Measurements from ENCODE around the gene TANK. TPM values are rescaled to one million over a fixed set of nuclear protein-coding genes. Genes with fewer than 3 reads are reported as not detected.

The TANK gene
- total and polyA plus RNA-seq, 2 experiments from 2014 or later, result 27.7 to 35.4 TPM

DNA sequence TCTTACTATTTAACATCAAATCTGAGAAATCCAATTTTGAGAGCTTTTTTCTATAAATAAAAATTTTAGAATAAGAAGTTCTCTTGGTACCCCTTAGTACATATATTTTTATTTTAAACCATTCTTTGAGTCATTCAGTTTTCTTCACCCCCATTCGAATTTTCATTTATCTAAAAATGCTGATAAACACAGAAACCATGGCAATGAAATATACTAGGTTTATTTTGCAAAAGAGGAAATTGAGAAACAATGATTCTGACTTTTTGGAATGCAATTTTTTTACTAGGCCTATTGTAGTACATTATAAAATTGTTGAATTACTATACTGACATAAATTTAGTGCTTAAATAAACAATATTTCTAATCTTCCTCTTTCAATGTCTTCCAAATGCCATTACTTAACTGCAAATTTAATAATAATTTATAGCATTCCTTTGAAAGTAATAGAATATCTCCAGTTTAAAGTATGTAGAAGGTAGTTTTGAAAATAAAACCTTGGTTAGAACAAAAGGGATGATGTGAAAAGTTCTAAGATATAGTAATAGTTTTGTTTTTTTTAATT is 46.3 kb downstream of the TANK start:
- H3K4me3 ChIP-seq, result no peak overlapping the region
- Mint-ChIP-seq H3K4me3 (no peak overlapping the region), H3K36me3 (ENCODE audit: low read depth) (no peaks in the 10 kb centered on the region), H3K27me3 (ENCODE audit: insufficient read depth, low read depth, poor library complexity) (no peaks in the 10 kb centered on the region), H3K4me1 (peaks cover 3% of the 10 kb centered on the region; the same call in 2 of the 3 replicates), H3K9me3 (no peaks in the 10 kb centered on the region), H3K27ac (no peak overlapping the region)
- no peaks in the 10 kb centered on the region for H3K9me2 ChIP-seq (ENCODE audit: insufficient read depth)
- no peaks in the 10 kb centered on the region for H3F3A ChIP-seq (replicated peaks; ENCODE audit: low read depth)
- H2AFZ ChIP-seq, result no peak overlapping the region
- H4K20me1 ChIP-seq (replicated peaks; ENCODE audit: insufficient read depth), result no peaks in the 10 kb centered on the region
- H3K27me3 ChIP-seq (ENCODE audit: insufficient read depth), result no peaks in the 10 kb centered on the region
- H3K4me1 ChIP-seq (ENCODE audit: insufficient read depth), result no peaks in the 10 kb centered on the region
- H3K79me2 ChIP-seq (replicated peaks; ENCODE audit: insufficient read depth), result no peaks in the 10 kb centered on the region
- no peaks in the 10 kb centered on the region for H3K36me3 ChIP-seq (ENCODE audit: insufficient read depth)
- H3K27ac ChIP-seq (ENCODE audit: low read depth), result no peak overlapping the region
- TF ChIP-seq, protein P1, sequence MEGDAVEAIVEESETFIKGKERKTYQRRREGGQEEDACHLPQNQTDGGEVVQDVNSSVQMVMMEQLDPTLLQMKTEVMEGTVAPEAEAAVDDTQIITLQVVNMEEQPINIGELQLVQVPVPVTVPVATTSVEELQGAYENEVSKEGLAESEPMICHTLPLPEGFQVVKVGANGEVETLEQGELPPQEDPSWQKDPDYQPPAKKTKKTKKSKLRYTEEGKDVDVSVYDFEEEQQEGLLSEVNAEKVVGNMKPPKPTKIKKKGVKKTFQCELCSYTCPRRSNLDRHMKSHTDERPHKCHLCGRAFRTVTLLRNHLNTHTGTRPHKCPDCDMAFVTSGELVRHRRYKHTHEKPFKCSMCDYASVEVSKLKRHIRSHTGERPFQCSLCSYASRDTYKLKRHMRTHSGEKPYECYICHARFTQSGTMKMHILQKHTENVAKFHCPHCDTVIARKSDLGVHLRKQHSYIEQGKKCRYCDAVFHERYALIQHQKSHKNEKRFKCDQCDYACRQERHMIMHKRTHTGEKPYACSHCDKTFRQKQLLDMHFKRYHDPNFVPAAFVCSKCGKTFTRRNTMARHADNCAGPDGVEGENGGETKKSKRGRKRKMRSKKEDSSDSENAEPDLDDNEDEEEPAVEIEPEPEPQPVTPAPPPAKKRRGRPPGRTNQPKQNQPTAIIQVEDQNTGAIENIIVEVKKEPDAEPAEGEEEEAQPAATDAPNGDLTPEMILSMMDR (conservative IDR thresholded peaks at IDR 0.05; ENCODE audit: low read depth in 2 of 2), result no peak
- TF ChIP-seq EZH2 (IDR thresholded peaks at IDR 0.05; ENCODE audit: low read depth, unreplicated experiment), result no peak
- no peak for TF ChIP-seq NANOG (IDR thresholded peaks at IDR 0.05; ENCODE audit: borderline replicate concordance)
- TF ChIP-seq, protein P2, sequence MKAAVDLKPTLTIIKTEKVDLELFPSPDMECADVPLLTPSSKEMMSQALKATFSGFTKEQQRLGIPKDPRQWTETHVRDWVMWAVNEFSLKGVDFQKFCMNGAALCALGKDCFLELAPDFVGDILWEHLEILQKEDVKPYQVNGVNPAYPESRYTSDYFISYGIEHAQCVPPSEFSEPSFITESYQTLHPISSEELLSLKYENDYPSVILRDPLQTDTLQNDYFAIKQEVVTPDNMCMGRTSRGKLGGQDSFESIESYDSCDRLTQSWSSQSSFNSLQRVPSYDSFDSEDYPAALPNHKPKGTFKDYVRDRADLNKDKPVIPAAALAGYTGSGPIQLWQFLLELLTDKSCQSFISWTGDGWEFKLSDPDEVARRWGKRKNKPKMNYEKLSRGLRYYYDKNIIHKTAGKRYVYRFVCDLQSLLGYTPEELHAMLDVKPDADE (IDR thresholded peaks at IDR 0.05), result no peak
- TF ChIP-seq CREB1 (CRISPR knock-in tag; IDR thresholded peaks at IDR 0.05; ENCODE audit: low read depth), result no peak
- TF ChIP-seq, protein P3, sequence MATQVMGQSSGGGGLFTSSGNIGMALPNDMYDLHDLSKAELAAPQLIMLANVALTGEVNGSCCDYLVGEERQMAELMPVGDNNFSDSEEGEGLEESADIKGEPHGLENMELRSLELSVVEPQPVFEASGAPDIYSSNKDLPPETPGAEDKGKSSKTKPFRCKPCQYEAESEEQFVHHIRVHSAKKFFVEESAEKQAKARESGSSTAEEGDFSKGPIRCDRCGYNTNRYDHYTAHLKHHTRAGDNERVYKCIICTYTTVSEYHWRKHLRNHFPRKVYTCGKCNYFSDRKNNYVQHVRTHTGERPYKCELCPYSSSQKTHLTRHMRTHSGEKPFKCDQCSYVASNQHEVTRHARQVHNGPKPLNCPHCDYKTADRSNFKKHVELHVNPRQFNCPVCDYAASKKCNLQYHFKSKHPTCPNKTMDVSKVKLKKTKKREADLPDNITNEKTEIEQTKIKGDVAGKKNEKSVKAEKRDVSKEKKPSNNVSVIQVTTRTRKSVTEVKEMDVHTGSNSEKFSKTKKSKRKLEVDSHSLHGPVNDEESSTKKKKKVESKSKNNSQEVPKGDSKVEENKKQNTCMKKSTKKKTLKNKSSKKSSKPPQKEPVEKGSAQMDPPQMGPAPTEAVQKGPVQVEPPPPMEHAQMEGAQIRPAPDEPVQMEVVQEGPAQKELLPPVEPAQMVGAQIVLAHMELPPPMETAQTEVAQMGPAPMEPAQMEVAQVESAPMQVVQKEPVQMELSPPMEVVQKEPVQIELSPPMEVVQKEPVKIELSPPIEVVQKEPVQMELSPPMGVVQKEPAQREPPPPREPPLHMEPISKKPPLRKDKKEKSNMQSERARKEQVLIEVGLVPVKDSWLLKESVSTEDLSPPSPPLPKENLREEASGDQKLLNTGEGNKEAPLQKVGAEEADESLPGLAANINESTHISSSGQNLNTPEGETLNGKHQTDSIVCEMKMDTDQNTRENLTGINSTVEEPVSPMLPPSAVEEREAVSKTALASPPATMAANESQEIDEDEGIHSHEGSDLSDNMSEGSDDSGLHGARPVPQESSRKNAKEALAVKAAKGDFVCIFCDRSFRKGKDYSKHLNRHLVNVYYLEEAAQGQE (IDR thresholded peaks at IDR 0.05; ENCODE audit: unreplicated experiment), result no peak
- no peak for TF ChIP-seq POLR2AphosphoS5 (IDR thresholded peaks at IDR 0.05; ENCODE audit: low read depth)
- TF ChIP-seq JUNB (IDR thresholded peaks at IDR 0.05; ENCODE audit: unreplicated experiment), result no peak
- no peak for TF ChIP-seq ZNF331 (CRISPR knock-in tag; IDR thresholded peaks at IDR 0.05; ENCODE audit: low read depth)
- TF ChIP-seq, protein P4, sequence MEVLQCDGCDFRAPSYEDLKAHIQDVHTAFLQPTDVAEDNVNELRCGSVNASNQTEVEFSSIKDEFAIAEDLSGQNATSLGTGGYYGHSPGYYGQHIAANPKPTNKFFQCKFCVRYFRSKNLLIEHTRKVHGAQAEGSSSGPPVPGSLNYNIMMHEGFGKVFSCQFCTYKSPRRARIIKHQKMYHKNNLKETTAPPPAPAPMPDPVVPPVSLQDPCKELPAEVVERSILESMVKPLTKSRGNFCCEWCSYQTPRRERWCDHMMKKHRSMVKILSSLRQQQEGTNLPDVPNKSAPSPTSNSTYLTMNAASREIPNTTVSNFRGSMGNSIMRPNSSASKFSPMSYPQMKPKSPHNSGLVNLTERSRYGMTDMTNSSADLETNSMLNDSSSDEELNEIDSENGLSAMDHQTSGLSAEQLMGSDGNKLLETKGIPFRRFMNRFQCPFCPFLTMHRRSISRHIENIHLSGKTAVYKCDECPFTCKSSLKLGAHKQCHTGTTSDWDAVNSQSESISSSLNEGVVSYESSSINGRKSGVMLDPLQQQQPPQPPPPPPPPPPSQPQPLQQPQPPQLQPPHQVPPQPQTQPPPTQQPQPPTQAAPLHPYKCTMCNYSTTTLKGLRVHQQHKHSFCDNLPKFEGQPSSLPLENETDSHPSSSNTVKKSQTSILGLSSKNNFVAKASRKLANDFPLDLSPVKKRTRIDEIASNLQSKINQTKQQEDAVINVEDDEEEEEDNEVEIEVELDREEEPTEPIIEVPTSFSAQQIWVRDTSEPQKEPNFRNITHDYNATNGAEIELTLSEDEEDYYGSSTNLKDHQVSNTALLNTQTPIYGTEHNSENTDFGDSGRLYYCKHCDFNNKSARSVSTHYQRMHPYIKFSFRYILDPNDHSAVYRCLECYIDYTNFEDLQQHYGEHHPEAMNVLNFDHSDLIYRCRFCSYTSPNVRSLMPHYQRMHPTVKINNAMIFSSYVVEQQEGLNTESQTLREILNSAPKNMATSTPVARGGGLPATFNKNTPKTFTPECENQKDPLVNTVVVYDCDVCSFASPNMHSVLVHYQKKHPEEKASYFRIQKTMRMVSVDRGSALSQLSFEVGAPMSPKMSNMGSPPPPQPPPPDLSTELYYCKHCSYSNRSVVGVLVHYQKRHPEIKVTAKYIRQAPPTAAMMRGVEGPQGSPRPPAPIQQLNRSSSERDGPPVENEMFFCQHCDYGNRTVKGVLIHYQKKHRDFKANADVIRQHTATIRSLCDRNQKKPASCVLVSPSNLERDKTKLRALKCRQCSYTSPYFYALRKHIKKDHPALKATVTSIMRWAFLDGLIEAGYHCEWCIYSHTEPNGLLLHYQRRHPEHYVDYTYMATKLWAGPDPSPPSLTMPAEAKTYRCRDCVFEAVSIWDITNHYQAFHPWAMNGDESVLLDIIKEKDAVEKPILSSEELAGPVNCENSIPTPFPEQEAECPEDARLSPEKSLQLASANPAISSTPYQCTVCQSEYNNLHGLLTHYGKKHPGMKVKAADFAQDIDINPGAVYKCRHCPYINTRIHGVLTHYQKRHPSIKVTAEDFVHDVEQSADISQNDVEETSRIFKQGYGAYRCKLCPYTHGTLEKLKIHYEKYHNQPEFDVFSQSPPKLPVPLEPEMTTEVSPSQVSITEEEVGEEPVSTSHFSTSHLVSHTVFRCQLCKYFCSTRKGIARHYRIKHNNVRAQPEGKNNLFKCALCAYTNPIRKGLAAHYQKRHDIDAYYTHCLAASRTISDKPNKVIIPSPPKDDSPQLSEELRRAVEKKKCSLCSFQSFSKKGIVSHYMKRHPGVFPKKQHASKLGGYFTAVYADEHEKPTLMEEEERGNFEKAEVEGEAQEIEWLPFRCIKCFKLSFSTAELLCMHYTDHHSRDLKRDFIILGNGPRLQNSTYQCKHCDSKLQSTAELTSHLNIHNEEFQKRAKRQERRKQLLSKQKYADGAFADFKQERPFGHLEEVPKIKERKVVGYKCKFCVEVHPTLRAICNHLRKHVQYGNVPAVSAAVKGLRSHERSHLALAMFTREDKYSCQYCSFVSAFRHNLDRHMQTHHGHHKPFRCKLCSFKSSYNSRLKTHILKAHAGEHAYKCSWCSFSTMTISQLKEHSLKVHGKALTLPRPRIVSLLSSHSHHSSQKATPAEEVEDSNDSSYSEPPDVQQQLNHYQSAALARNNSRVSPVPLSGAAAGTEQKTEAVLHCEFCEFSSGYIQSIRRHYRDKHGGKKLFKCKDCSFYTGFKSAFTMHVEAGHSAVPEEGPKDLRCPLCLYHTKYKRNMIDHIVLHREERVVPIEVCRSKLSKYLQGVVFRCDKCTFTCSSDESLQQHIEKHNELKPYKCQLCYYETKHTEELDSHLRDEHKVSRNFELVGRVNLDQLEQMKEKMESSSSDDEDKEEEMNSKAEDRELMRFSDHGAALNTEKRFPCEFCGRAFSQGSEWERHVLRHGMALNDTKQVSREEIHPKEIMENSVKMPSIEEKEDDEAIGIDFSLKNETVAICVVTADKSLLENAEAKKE (CRISPR knock-in tag; IDR thresholded peaks at IDR 0.05), result no peak
- no peak for TF ChIP-seq STAT1 (IDR thresholded peaks at IDR 0.05; ENCODE audit: unreplicated experiment)
- TF ChIP-seq ZNF114 (CRISPR knock-in tag; IDR thresholded peaks at IDR 0.05), result no peak
- no peak for TF ChIP-seq EZH2phosphoT487 (IDR thresholded peaks at IDR 0.05; ENCODE audit: unreplicated experiment)
- no peak for ATAC-seq
- no peak overlapping the region for H3K4me2 ChIP-seq
- no peak for DNase-seq (ENCODE audit: low spot score)
